Measurements from ENCODE around the gene TBC1D17. TPM values are rescaled to one million over a fixed set of nuclear protein-coding genes. Genes with fewer than 3 reads are reported as not detected.

The TBC1D17 gene
- total RNA-seq, 1 experiment from 2014 or later = 17.8 TPM

DNA sequence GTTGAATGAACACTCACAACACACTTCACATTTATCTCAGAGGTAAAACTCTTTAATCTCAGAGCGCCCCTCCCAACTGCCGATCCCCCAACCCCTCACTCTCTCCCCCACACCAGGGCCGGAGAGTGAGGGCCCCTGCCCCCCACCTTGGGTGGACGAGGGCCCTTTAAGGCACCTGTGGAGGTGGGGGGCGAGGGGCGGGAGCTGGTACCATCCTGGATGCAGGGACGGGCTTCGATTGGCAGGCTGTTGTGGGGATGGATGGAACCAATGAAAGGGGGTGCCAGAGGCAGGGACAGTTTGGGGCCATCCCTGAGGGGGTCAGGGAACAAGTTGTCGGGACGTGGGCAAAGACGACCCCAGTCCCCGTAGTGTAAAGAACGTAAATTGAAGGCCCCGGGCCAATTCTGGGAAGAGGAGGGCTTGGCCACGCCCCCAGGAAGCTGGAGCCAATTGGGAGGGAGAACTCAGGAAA is 8.5 kb upstream of the TBC1D17 start:
- DNase-seq = no peak
- no peak overlapping the region for H3K9ac ChIP-seq (ENCODE audit: low read length)
- intact Hi-C loops (cut with micrococcal nuclease) = loop anchor here (1.0 to 5.0 kb wide), 3 partner anchors 8 to 460 kb away; partner anchors contain the start of genes AKT1S1, KCNC3, MED25 and TBC1D17
- TF ChIP-seq EZH2phosphoT487 (IDR thresholded peaks at IDR 0.05; ENCODE audit: borderline replicate concordance, low read length) = no peak
- TF ChIP-seq EZH2 (IDR thresholded peaks at IDR 0.05; ENCODE audit: low read length, unreplicated experiment) = no peak
- TF ChIP-seq, protein P1, sequence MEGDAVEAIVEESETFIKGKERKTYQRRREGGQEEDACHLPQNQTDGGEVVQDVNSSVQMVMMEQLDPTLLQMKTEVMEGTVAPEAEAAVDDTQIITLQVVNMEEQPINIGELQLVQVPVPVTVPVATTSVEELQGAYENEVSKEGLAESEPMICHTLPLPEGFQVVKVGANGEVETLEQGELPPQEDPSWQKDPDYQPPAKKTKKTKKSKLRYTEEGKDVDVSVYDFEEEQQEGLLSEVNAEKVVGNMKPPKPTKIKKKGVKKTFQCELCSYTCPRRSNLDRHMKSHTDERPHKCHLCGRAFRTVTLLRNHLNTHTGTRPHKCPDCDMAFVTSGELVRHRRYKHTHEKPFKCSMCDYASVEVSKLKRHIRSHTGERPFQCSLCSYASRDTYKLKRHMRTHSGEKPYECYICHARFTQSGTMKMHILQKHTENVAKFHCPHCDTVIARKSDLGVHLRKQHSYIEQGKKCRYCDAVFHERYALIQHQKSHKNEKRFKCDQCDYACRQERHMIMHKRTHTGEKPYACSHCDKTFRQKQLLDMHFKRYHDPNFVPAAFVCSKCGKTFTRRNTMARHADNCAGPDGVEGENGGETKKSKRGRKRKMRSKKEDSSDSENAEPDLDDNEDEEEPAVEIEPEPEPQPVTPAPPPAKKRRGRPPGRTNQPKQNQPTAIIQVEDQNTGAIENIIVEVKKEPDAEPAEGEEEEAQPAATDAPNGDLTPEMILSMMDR (conservative IDR thresholded peaks at IDR 0.05; ENCODE audit: low read depth, low read length) = no peak
- no peak overlapping the region for H3K27ac ChIP-seq (ENCODE audit: low read length)
- H3K4me1 ChIP-seq (ENCODE audit: insufficient read depth, low read length) = peaks cover 28% of the 10 kb centered on the region
- no peaks in the 10 kb centered on the region for H3F3A ChIP-seq (ENCODE audit: low read length, unreplicated experiment)
- H3K27me3 ChIP-seq (ENCODE audit: low read length) = no peaks in the 10 kb centered on the region
- peak overlapping the region; percentile 66 for H2AFZ ChIP-seq (ENCODE audit: low read length)
- H4K20me1 ChIP-seq (ENCODE audit: low read length) = peaks cover 10% of the 10 kb centered on the region
- H3K36me3 ChIP-seq (ENCODE audit: low read depth, low read length) = peaks cover 17% of the 10 kb centered on the region; the same call in 1 of the 2 replicates
- CTCF ChIA-PET = interaction anchor here (0.7 to 1.0 kb wide), 2 partner anchors 83 to 1470 kb away, joined by 3 read pairs; no protein-coding TSS in a partner anchor
- H3K4me2 ChIP-seq (ENCODE audit: low read length) = peak overlapping the region; percentile 81
- H3K79me2 ChIP-seq (ENCODE audit: low read length) = peaks cover 35% of the 10 kb centered on the region
- H3K4me3 ChIP-seq (ENCODE audit: low read length) = peak overlapping the region; percentile 59
- no peaks in the 10 kb centered on the region for H3K9me3 ChIP-seq (ENCODE audit: low read length)
- no peaks in the 10 kb centered on the region for H3K9me2 ChIP-seq (replicated peaks; ENCODE audit: low read length)
- peak; percentile 11 for ATAC-seq
- POLR2A ChIA-PET (ENCODE audit: unreplicated experiment) = interaction anchor here (0.5 to 1.1 kb wide), 5 partner anchors 19 to 916 kb away, joined by 3 to 9 read pairs (median 4); no protein-coding TSS in a partner anchor
- no TSS peak for BruUV-seq (replicated peaks)

DNA sequence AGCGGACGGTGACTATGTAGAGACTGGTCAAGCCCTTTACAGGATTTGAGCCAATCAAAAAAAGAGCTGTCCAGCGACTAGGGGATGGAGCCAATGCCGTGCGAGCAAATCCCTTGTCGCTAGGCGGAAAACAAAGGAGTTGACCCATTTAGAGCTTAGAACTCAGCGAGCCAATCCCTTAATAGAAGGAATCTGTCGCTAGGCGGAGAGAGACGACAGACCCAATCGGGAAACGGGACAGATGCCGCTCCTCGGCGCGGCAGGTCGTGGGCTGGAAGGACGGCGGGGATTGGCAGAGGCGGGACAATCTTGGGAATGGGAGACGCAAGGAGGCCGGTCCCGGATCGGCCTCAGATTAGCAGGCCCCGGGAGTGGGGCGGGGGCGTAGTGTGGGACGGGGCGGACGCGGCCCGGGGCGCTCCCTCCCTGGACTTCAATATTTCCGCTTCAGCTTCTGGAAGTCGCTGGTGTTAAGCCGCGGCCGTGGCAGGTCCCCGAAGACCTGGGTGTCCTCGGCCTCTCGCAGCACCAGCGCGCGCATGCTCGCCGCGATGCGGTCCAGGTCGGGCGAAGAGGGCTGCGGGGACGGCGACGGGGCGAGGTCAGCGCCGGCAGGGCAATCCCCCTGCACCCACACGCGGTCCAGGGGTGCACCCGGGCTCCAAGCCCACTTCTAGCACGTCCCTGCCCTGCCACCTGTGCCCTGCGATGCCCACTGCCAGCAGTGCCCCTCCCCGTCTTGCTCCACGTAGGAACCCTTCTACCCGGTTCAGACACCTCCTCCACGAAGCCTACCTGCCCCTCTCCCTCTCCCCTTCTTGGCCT is 7.8 kb upstream of the TBC1D17 start:
- H3K4me1 ChIP-seq (ENCODE audit: insufficient read depth, low read length) = peaks cover 30% of the 10 kb centered on the region
- H3K9me3 ChIP-seq (ENCODE audit: low read length) = no peaks in the 10 kb centered on the region
- H3K27ac ChIP-seq (ENCODE audit: low read length) = peak overlapping the region; percentile 23
- BruUV-seq (replicated peaks) = TSS peak; percentile 5
- intact Hi-C loops (cut with micrococcal nuclease) = loop anchor here (1.0 to 5.0 kb wide), 3 partner anchors 8 to 459 kb away; partner anchors contain the start of genes AKT1S1, KCNC3, MED25 and TBC1D17
- no peaks in the 10 kb centered on the region for H3K9me2 ChIP-seq (replicated peaks; ENCODE audit: low read length)
- H3K27me3 ChIP-seq (ENCODE audit: low read length) = no peaks in the 10 kb centered on the region
- ATAC-seq (peak; percentile 72), DNase-seq (peak; percentile 100)
- peak overlapping the region; percentile 68 for H3K4me3 ChIP-seq (ENCODE audit: low read length)
- no peaks in the 10 kb centered on the region for H3F3A ChIP-seq (ENCODE audit: low read length, unreplicated experiment)
- ChIA-PET CTCF (interaction anchor here (0.6 to 1.0 kb wide), 3 partner anchors 19 to 1470 kb away, joined by 3 read pairs; no protein-coding TSS in a partner anchor), POLR2A (ENCODE audit: unreplicated experiment) (interaction anchor here (0.5 to 1.1 kb wide), 6 partner anchors 20 to 917 kb away, joined by 3 to 9 read pairs (median 4); no protein-coding TSS in a partner anchor)
- H3K36me3 ChIP-seq (ENCODE audit: low read depth, low read length) = peaks cover 10% of the 10 kb centered on the region; the same call in 1 of the 2 replicates
- H4K20me1 ChIP-seq (ENCODE audit: low read length) = peaks cover 5% of the 10 kb centered on the region
- peak overlapping the region; percentile 85 for H3K4me2 ChIP-seq (ENCODE audit: low read length)
- TF ChIP-seq, protein P1 (conservative IDR thresholded peaks at IDR 0.05; ENCODE audit: low read depth, low read length) = no peak
- TF ChIP-seq EZH2 (IDR thresholded peaks at IDR 0.05; ENCODE audit: low read length, unreplicated experiment) (no peak), EZH2phosphoT487 (IDR thresholded peaks at IDR 0.05; ENCODE audit: borderline replicate concordance, low read length) (no peak)
- H3K9ac ChIP-seq (ENCODE audit: low read length) = peak overlapping the region; percentile 71
- H3K79me2 ChIP-seq (ENCODE audit: low read length) = peaks cover 35% of the 10 kb centered on the region
- H2AFZ ChIP-seq (ENCODE audit: low read length) = peak overlapping the region; percentile 66

Measured in PC-3 (cell line).